Neural cell (in vitro differentiated cells): ENCODE measurements around the gene MS4A6A.

Source experiments
- EP300 ChIP-seq: fragments of 450-650 bp; conservative IDR thresholded peaks from 2 replicates; pipeline ENCODE4 v1.6.1; 2014; ENCODE audit warnings: antibody characterized with exemption, mild to moderate bottlenecking, moderate library complexity; ENCODE audit not compliant: poor library complexity, severe bottlenecking
- EZH2 ChIP-seq: fragments of 200-600, 300-800 bp; shearing (Covaris generic), sonication (generic); IDR thresholded peaks from 2 replicates; pipeline ENCODE4 v1.6.1; 2014; ENCODE audit warnings: antibody characterized with exemption, low read length, borderline replicate concordance, mild to moderate bottlenecking; ENCODE audit not compliant: insufficient read depth, poor library complexity, severe bottlenecking
- POLR2AphosphoS5 ChIP-seq: IDR thresholded peaks from 2 replicates; pipeline ENCODE4 v1.6.1; 2012
- RAD21 ChIP-seq: fragments of 450-650 bp; conservative IDR thresholded peaks from 2 replicates; pipeline ENCODE4 v1.6.1; 2014; ENCODE audit warnings: antibody characterized with exemption, mild to moderate bottlenecking, moderate library complexity
- SMC3 ChIP-seq: fragments of 450-650 bp; conservative IDR thresholded peaks from 2 replicates; pipeline ENCODE4 v1.6.1; 2014; ENCODE audit warnings: antibody characterized with exemption, mild to moderate bottlenecking, moderate library complexity; ENCODE audit not compliant: poor library complexity
- TF ChIP-seq, protein P1 (sequence below): IDR thresholded peaks from 2 replicates; pipeline ENCODE4 v1.6.1; 2012; ENCODE audit warnings: borderline replicate concordance
- TF ChIP-seq, protein P2 (sequence below): fragments of 450-650 bp; IDR thresholded peaks from 2 replicates; pipeline ENCODE4 v1.5.1; 2014; ENCODE audit warnings: antibody characterized with exemption, mild to moderate bottlenecking, moderate library complexity; ENCODE audit not compliant: poor library complexity, severe bottlenecking

DNA sequence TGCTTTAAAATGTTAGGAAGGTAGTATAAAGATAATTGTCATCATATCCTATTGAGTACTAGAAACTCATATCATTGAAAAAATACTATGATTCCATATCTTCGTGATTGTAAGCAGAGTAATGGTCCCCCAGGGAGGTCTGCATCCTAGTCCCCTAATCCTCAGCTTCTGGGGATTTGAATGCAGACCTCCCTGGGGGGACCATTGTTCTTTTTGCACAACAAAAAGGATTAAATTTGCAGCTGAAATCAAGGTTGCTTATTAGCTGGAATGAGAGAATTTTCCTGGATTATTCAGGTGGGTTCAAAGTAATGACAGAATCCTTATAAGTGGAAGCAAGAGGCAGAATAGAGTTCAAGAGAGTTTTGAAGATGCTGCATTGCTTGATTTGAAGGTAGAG, 26.1 kb upstream of the MS4A6A start:
- TF ChIP-seq RAD21 (no peak), EZH2 (no peak), EP300 (no peak), POLR2AphosphoS5 (no peak), SMC3 (no peak)
- TF ChIP-seq, protein P1, sequence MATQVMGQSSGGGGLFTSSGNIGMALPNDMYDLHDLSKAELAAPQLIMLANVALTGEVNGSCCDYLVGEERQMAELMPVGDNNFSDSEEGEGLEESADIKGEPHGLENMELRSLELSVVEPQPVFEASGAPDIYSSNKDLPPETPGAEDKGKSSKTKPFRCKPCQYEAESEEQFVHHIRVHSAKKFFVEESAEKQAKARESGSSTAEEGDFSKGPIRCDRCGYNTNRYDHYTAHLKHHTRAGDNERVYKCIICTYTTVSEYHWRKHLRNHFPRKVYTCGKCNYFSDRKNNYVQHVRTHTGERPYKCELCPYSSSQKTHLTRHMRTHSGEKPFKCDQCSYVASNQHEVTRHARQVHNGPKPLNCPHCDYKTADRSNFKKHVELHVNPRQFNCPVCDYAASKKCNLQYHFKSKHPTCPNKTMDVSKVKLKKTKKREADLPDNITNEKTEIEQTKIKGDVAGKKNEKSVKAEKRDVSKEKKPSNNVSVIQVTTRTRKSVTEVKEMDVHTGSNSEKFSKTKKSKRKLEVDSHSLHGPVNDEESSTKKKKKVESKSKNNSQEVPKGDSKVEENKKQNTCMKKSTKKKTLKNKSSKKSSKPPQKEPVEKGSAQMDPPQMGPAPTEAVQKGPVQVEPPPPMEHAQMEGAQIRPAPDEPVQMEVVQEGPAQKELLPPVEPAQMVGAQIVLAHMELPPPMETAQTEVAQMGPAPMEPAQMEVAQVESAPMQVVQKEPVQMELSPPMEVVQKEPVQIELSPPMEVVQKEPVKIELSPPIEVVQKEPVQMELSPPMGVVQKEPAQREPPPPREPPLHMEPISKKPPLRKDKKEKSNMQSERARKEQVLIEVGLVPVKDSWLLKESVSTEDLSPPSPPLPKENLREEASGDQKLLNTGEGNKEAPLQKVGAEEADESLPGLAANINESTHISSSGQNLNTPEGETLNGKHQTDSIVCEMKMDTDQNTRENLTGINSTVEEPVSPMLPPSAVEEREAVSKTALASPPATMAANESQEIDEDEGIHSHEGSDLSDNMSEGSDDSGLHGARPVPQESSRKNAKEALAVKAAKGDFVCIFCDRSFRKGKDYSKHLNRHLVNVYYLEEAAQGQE: no peak
- TF ChIP-seq, protein P2, sequence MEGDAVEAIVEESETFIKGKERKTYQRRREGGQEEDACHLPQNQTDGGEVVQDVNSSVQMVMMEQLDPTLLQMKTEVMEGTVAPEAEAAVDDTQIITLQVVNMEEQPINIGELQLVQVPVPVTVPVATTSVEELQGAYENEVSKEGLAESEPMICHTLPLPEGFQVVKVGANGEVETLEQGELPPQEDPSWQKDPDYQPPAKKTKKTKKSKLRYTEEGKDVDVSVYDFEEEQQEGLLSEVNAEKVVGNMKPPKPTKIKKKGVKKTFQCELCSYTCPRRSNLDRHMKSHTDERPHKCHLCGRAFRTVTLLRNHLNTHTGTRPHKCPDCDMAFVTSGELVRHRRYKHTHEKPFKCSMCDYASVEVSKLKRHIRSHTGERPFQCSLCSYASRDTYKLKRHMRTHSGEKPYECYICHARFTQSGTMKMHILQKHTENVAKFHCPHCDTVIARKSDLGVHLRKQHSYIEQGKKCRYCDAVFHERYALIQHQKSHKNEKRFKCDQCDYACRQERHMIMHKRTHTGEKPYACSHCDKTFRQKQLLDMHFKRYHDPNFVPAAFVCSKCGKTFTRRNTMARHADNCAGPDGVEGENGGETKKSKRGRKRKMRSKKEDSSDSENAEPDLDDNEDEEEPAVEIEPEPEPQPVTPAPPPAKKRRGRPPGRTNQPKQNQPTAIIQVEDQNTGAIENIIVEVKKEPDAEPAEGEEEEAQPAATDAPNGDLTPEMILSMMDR: no peak
